Stimulated activated CD8-positive, alpha-beta memory T cell treated with anti-CD3 and anti-CD28 coated beads, Interleukin-4, amount 100 ng/mL, for 4 hours (primary cell): ENCODE results near the gene SMIM8.

ENCODE experiments used
- DNase-seq, 2 donors: peaks; one replicate each; pipeline ENCODE4 v3.0.0-alpha.2; 2020; ENCODE audit warnings: low read depth in 2 of 2, low spot score in 1 of 2

SMIM8 gene

GRCh38 chr6:87384038-87384437, 61.6 kb downstream of the SMIM8 start:
- DNase-seq, result no peak

- no peak for DNase-seq
Measured at GRCh38 chr6:87384449-87384848, 62.1 kb downstream of the SMIM8 start.

GRCh38 chr6:87391334-87391733, 68.9 kb downstream of the SMIM8 start:
- no peak for DNase-seq
